ENCODE measurements around the gene ANKS3.

DNA sequence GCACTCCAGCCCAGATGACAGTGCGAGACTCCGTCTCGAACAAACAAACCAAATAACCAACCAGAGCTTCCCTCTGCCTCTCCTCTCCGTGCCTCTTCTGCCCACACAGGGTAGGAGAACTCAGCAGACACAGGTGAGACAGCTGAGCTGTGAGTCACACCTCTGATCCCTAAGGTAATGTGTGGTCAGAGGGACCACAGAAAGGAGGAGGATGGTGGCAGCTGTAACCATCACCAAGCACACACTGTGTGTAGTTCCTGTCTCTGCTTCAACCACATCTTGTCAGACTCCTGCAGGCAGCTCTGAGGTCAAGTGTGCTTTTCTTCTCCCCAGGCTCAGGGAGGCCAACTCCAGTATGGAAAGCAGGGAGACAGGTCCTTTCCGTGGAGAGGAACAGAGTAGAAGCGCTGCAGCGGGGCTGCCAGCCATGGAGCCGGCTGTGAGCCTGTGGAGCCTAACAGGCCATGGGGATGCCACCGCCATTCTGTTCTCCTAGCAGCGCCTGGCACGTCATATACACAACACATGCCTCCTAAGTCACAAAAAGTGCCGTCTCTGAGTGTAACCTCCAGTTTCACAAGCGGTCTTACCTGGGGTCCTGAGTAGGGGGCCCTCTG is 33.6 kb downstream of the ANKS3 start:
- TF ChIP-seq SP3 (tag by site-specific recombination; IDR thresholded peaks at IDR 0.05): no peak
- TF ChIP-seq, protein P1, sequence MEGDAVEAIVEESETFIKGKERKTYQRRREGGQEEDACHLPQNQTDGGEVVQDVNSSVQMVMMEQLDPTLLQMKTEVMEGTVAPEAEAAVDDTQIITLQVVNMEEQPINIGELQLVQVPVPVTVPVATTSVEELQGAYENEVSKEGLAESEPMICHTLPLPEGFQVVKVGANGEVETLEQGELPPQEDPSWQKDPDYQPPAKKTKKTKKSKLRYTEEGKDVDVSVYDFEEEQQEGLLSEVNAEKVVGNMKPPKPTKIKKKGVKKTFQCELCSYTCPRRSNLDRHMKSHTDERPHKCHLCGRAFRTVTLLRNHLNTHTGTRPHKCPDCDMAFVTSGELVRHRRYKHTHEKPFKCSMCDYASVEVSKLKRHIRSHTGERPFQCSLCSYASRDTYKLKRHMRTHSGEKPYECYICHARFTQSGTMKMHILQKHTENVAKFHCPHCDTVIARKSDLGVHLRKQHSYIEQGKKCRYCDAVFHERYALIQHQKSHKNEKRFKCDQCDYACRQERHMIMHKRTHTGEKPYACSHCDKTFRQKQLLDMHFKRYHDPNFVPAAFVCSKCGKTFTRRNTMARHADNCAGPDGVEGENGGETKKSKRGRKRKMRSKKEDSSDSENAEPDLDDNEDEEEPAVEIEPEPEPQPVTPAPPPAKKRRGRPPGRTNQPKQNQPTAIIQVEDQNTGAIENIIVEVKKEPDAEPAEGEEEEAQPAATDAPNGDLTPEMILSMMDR (tag by site-specific recombination; IDR thresholded peaks at IDR 0.05): no peak
